Measurements from ENCODE around the gene MCF2L2. TPM values are rescaled to one million over a fixed set of nuclear protein-coding genes. Genes with fewer than 3 reads are reported as not detected.
"Not testable (repeated sequence)": the region's sequence is repeated elsewhere in the genome, so short reads cannot be mapped to it uniquely, and the experiment has no call there.

MCF2L2 gene
- total RNA-seq, 1 experiment from 2014 or later = 1.7 TPM

DNA sequence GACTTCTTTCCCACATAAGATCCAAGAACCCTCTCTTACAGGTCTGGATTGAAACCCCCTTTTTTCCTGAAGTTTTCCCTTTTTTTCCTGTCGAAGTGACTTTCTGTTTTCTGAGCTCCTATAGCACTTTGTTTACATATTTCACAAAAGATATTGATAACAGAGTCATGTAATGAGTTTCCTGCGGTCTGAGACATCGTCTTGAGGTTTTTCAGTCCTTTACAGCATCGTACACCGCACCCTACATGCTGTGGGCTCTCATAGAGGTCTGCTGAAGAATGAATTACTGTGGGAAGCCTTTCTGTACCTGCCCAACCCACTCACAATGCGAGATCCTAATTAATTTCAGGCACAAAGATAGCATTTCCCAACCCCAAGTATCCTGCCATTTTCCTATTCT is 53.1 kb downstream of the MCF2L2 start:
- no peak for DNase-seq
- intact Hi-C loops (cut with micrococcal nuclease; ENCODE audit: unreplicated experiment) = no loop called here
- no peaks in the 10 kb centered on the region for H3K9me2 ChIP-seq (ENCODE audit: insufficient read depth)
- no peaks in the 10 kb centered on the region for H4K20me1 ChIP-seq (ENCODE audit: insufficient read depth)
- no TSS peak for BruUV-seq (replicated peaks)
- H3K4me2 ChIP-seq = no peak overlapping the region
- ChIA-PET CTCF (no interaction called here), POLR2A (ENCODE audit: unreplicated experiment) (interaction anchor here (0.7 kb wide), 1 partner anchor 11 kb away, joined by 4 read pairs; no protein-coding TSS in a partner anchor)
- peaks cover 51% of the 10 kb centered on the region for H3F3A ChIP-seq (ENCODE audit: insufficient read depth, low read depth)
- H3K4me3 ChIP-seq = no peak overlapping the region
- H3K79me2 ChIP-seq (ENCODE audit: low read depth) = no peaks in the 10 kb centered on the region
- peaks cover 70% of the 10 kb centered on the region for H3K4me1 ChIP-seq (replicated peaks; ENCODE audit: insufficient read depth)
- TF ChIP-seq, protein P1, sequence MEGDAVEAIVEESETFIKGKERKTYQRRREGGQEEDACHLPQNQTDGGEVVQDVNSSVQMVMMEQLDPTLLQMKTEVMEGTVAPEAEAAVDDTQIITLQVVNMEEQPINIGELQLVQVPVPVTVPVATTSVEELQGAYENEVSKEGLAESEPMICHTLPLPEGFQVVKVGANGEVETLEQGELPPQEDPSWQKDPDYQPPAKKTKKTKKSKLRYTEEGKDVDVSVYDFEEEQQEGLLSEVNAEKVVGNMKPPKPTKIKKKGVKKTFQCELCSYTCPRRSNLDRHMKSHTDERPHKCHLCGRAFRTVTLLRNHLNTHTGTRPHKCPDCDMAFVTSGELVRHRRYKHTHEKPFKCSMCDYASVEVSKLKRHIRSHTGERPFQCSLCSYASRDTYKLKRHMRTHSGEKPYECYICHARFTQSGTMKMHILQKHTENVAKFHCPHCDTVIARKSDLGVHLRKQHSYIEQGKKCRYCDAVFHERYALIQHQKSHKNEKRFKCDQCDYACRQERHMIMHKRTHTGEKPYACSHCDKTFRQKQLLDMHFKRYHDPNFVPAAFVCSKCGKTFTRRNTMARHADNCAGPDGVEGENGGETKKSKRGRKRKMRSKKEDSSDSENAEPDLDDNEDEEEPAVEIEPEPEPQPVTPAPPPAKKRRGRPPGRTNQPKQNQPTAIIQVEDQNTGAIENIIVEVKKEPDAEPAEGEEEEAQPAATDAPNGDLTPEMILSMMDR (conservative IDR thresholded peaks at IDR 0.05) = no peak
- no peak for TF ChIP-seq EZH2 (IDR thresholded peaks at IDR 0.05; ENCODE audit: low read depth)
- H2AFZ ChIP-seq = no peak overlapping the region
- no peak overlapping the region for H3K27ac ChIP-seq
- no peaks in the 10 kb centered on the region for H3K27me3 ChIP-seq (ENCODE audit: insufficient read depth, low read depth)
- no peaks in the 10 kb centered on the region for H3K36me3 ChIP-seq (ENCODE audit: low read depth)
- H3K9me3 ChIP-seq (ENCODE audit: insufficient read depth, low read depth) = no peaks in the 10 kb centered on the region

DNA sequence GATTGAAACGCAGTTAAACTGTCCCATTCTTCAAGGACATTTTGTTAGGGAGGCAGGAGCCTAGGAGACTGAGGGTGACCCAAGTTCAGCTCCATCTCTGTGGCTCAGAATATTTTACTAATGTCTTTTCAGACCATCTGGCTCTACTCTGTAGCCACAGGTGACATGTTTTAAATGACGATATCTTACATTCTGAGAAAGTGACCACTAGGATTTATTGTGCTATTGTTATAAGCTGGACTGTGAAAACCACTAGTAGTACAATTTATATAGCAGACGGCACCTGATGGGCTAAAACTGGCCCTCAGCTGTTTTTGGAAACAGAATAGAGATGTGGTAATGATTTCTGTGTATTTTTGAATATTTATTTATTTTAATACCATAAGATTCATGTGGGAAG is 55.5 kb downstream of the MCF2L2 start:
- Histone ChIP-seq H3K9me2 (ENCODE audit: insufficient read depth) (no peaks in the 10 kb centered on the region; the same call in 1 of the 2 replicates), H3K27ac (peak overlapping the region; percentile 97), H3K36me3 (ENCODE audit: low read depth) (no peaks in the 10 kb centered on the region), H4K20me1 (ENCODE audit: insufficient read depth) (no peaks in the 10 kb centered on the region), H3K79me2 (ENCODE audit: low read depth) (no peaks in the 10 kb centered on the region), H3K27me3 (ENCODE audit: insufficient read depth, low read depth) (no peaks in the 10 kb centered on the region), H3F3A (ENCODE audit: insufficient read depth, low read depth) (peaks cover 57% of the 10 kb centered on the region), H2AFZ (no peak overlapping the region), H3K9me3 (ENCODE audit: insufficient read depth, low read depth) (no peaks in the 10 kb centered on the region; the same call in 1 of the 2 replicates), H3K4me2 (no peak overlapping the region), H3K4me1 (replicated peaks; ENCODE audit: insufficient read depth) (peaks cover 73% of the 10 kb centered on the region), H3K4me3 (no peak overlapping the region)
- POLR2A ChIA-PET (ENCODE audit: unreplicated experiment) = no interaction called here
- no peak for TF ChIP-seq EZH2 (IDR thresholded peaks at IDR 0.05; ENCODE audit: low read depth)
- TF ChIP-seq, protein P1 (conservative IDR thresholded peaks at IDR 0.05) = no peak
- CTCF ChIA-PET = interaction anchor here (0.8 kb wide), 1 partner anchor 188 kb away, joined by 3 read pairs; no protein-coding TSS in a partner anchor
- intact Hi-C loops (cut with micrococcal nuclease; ENCODE audit: unreplicated experiment) = no loop called here
- no TSS peak for BruUV-seq (replicated peaks)
- DNase-seq = no peak

DNA sequence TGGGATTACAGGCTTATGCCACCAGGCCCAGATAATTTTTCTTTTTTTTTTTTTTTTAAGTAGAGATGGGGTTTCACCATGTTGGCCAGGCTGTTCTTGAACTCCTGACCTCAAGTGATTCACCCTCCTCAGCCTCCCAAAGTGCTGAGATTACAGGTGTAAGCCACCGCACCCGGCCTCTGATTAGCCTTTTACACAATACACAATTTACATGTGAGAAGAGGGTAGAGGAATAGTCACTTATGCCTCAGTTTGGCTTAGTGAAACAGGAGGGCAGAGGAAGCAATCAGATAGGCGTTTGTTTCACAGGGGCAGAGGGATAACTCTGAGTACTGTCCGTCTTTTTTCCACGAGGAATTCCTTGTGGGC is 56.8 kb downstream of the MCF2L2 start:
- peaks cover 60% of the 10 kb centered on the region for H3K4me1 ChIP-seq (replicated peaks; ENCODE audit: insufficient read depth)
- H3K27me3 ChIP-seq (ENCODE audit: insufficient read depth, low read depth); H4K20me1 ChIP-seq (ENCODE audit: insufficient read depth); H3K9me3 ChIP-seq (ENCODE audit: insufficient read depth, low read depth); H2AFZ ChIP-seq; H3K9me2 ChIP-seq (ENCODE audit: insufficient read depth); H3K4me3 ChIP-seq; H3K36me3 ChIP-seq (ENCODE audit: low read depth); H3K79me2 ChIP-seq (ENCODE audit: low read depth): not testable (repeated sequence)
- H3K27ac ChIP-seq = peak overlapping the region; percentile 97
- peak overlapping the region; percentile 77 for H3K4me2 ChIP-seq
- intact Hi-C loops (cut with micrococcal nuclease; ENCODE audit: unreplicated experiment) = loop anchor here (1.0 kb wide), 2 partner anchors 56 to 64 kb away; no protein-coding TSS in a partner anchor
- POLR2A ChIA-PET (ENCODE audit: unreplicated experiment) = interaction anchor here (0.6 kb wide), 1 partner anchor 64 kb away, joined by 12 read pairs; no protein-coding TSS in a partner anchor
- BruUV-seq (replicated peaks) = TSS peak; percentile 86
- H3F3A ChIP-seq (ENCODE audit: insufficient read depth, low read depth) = peaks cover 44% of the 10 kb centered on the region
- CTCF ChIA-PET = interaction anchor here (0.6 to 1.7 kb wide), 3 partner anchors 11 to 106 kb away, joined by 4 to 10 read pairs (median 4); no protein-coding TSS in a partner anchor
- DNase-seq = peak; percentile 25 to 81

DNA sequence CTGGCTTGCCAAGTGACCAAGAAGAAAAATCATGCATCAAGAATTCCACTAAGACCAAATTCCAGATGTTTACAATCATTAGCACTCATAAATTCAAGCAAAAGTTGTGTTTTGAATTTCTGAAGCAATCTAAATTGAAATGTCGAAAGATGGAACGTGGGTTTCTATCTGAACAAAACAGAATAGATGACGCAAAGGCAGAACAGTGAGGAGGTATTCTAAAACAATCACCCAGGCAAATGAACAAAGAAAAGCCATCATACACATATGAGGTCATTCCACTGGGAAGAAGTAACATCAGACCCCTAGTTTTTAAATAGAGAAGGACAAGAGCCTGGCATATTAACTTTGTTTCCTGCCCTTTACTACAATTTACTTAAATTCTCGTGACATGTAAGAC is 58.0 kb downstream of the MCF2L2 start:
- no TSS peak for BruUV-seq (replicated peaks)
- Histone ChIP-seq H3K4me1 (replicated peaks; ENCODE audit: insufficient read depth) (peaks cover 48% of the 10 kb centered on the region), H2AFZ (no peak overlapping the region), H3K36me3 (ENCODE audit: low read depth) (no peaks in the 10 kb centered on the region), H3K79me2 (ENCODE audit: low read depth) (no peaks in the 10 kb centered on the region), H3K4me2 (peak overlapping the region; percentile 77), H3K9me3 (ENCODE audit: insufficient read depth, low read depth) (no peaks in the 10 kb centered on the region; the same call in 1 of the 2 replicates), H3K27ac (peak overlapping the region; percentile 97), H4K20me1 (ENCODE audit: insufficient read depth) (no peaks in the 10 kb centered on the region), H3K9me2 (ENCODE audit: insufficient read depth) (peaks cover 7% of the 10 kb centered on the region; the same call in 1 of the 2 replicates), H3K27me3 (ENCODE audit: insufficient read depth, low read depth) (no peaks in the 10 kb centered on the region), H3F3A (ENCODE audit: insufficient read depth, low read depth) (peaks cover 40% of the 10 kb centered on the region), H3K4me3 (no peak overlapping the region)
- TF ChIP-seq, protein P1 (conservative IDR thresholded peaks at IDR 0.05) = no peak
- TF ChIP-seq EZH2 (IDR thresholded peaks at IDR 0.05; ENCODE audit: low read depth) = no peak
- CTCF ChIA-PET = interaction anchor here (1.7 kb wide), 1 partner anchor 12 kb away, joined by 10 read pairs; no protein-coding TSS in a partner anchor
- intact Hi-C loops (cut with micrococcal nuclease; ENCODE audit: unreplicated experiment) = no loop called here
- POLR2A ChIA-PET (ENCODE audit: unreplicated experiment) = interaction anchor here (0.5 kb wide), 2 partner anchors 252 to 1029 kb away, joined by 14 read pairs; no protein-coding TSS in a partner anchor
- DNase-seq = peak in 1 of 2 experiments; percentile 40
